Smooth muscle cell of trachea (primary cell): ENCODE results near the gene DYRK2. TPM values are rescaled to one million over a fixed set of nuclear protein-coding genes. Genes with fewer than 3 reads are reported as not detected.

Experiments
- total RNA-seq: library from RNA; depleted of rRNA; stranded (reverse); fragments of >200 nt; gene quantifications from 2 replicates; pipeline ENCODE4 v1.2.1, GENCODE V29; 2014

DYRK2 gene
- total RNA-seq = 19.8 and 36.7 TPM in 2 replicates

DNA sequence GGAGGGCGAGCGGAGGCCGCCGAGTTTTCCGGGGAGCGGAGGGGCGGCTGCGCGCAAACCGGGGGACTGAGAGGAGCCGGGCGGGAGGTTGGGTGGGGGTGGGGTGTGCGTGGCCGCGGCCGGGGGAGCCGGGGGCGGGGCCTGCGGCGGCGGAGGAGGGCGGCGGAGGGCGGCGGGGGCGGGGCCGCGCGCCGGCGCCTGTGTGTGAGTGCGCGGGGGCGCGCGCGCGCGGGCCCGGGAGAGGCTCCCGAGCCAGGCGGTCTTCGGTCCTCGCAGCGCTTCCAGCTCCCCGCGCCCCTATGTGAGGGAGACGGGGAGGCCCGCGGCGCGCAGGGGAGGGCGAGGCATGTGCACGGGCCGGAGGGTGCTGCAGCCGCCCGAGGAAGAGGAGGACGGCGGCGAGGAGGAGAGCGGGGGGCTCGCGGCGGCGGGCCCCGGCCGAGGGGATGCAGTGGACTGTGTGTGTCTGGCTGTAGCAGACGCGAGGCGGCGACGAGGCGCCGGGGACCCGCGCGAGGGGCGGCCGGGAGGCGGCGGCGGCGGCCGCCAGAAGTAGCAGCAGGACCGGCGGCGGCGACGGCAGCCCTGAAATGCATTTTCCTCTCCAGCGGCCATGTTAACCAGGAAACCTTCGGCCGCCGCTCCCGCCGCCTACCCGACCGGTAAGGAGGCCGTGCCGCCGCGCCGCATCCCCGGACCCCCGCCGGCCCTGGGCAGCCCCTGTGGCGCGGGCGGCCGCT, at the start of gene DYRK2:
Gene DYRK2 (plus strand): TSS at position 225 of the 740 bp plus-strand sequence. CDS start 389 bp downstream, at position 614.

